ENCODE data around the gene ANO9. TPM values are rescaled to one million over a fixed set of nuclear protein-coding genes. Genes with fewer than 3 reads are reported as not detected.

Gene ANO9
- total RNA-seq, 6 donors from 2014 or later: 11.7 to 62.9 (median 18.8) TPM

- ATAC-seq (ENCODE audit: low FRiP score in 2 of 2) (peak; percentile 60 to 76), DNase-seq (peak; percentile 84 to 94)
- peaks cover 14 to 24% (median 15%) of the 10 kb centered on the region in 4 donors for H3K4me1 ChIP-seq
- TF ChIP-seq CTCF (IDR thresholded peaks at IDR 0.05): peak in 3 of 6 experiments; percentile 25 to 53 (median 32)
- no peak for TF ChIP-seq EP300 (IDR thresholded peaks at IDR 0.05)
- TF ChIP-seq POLR2A (IDR thresholded peaks at IDR 0.05): peak in 1 of 4 donors; percentile 15
- peak; percentile 31 to 55 for TF ChIP-seq POLR2AphosphoS5 (IDR thresholded peaks at IDR 0.05)
- WGBS, 2 donors: 0 to 42% methylated on average over 2 to 15 of the region's 91 CpGs
- peaks cover 0 to 18% (median 5%) of the 10 kb centered on the region in 4 donors for H3K36me3 ChIP-seq
- peak overlapping the region; percentile 47 to 73 (median 64) for H3K4me3 ChIP-seq
- peaks cover 0 to 5% (median 0%) of the 10 kb centered on the region in 4 donors for H3K27me3 ChIP-seq
- H3K27ac ChIP-seq: peak overlapping the region; percentile 48 to 82 (median 81)
- H3K9me3 ChIP-seq: no peaks in the 10 kb centered on the region
These were observed 34.8 kb downstream of the ANO9 start for GRCh38 chr11:406796-407650.

- H3K36me3 ChIP-seq: peaks cover 0 to 18% (median 5%) of the 10 kb centered on the region in 4 donors
- peaks cover 0 to 5% (median 0%) of the 10 kb centered on the region in 4 donors for H3K27me3 ChIP-seq
- whole genome bisulfite sequencing, 2 donors: 84 to 85% methylated on average over 13 to 36 of the region's 47 CpGs
- H3K9me3 ChIP-seq: no peaks in the 10 kb centered on the region
- H3K27ac ChIP-seq: peak overlapping the region; percentile 48 to 82 (median 81)
- H3K4me1 ChIP-seq: peaks cover 14 to 24% (median 15%) of the 10 kb centered on the region in 4 donors
- TF ChIP-seq CTCF (IDR thresholded peaks at IDR 0.05) (peak in 1 of 6 experiments; percentile 5), EP300 (IDR thresholded peaks at IDR 0.05) (no peak)
- DNase-seq: peak in 1 of 2 donors; percentile 81
- peak; percentile 6 to 15 for ATAC-seq (ENCODE audit: low FRiP score in 2 of 2)
- H3K4me3 ChIP-seq: peak overlapping the region; percentile 47 to 73 (median 64)
These were observed 35.6 kb downstream of the ANO9 start for GRCh38 chr11:405954-406795.

- peaks cover 14 to 26% (median 15%) of the 10 kb centered on the region in 4 donors for H3K4me1 ChIP-seq
- peak overlapping the region in 1 of 4 donors; percentile 2 for H3K27ac ChIP-seq
- H3K27me3 ChIP-seq: peaks cover 0 to 7% (median 0%) of the 10 kb centered on the region in 4 donors
These were observed 36.4 kb downstream of the ANO9 start for GRCh38 chr11:405323-405953.

More at GRCh38 chr11:405323-405953, 36.4 kb downstream of the ANO9 start:
- Histone ChIP-seq H3K4me3 (no peak overlapping the region), H3K36me3 (peaks cover 0 to 18% (median 5%) of the 10 kb centered on the region in 4 donors), H3K9me3 (no peaks in the 10 kb centered on the region)
- TF ChIP-seq EP300 (IDR thresholded peaks at IDR 0.05): no peak
- TF ChIP-seq CTCF (IDR thresholded peaks at IDR 0.05): no peak
- no peak for TF ChIP-seq POLR2A (IDR thresholded peaks at IDR 0.05)
- no peak for TF ChIP-seq POLR2AphosphoS5 (IDR thresholded peaks at IDR 0.05)
- DNase-seq (peak in 1 of 2 donors; percentile 87), ATAC-seq (ENCODE audit: low FRiP score in 2 of 2) (peak in 1 of 2 donors; percentile 1)
- 80 to 83% methylated on average over 11 to 17 of the region's 17 CpGs for WGBS, 2 donors

All from upper lobe of left lung (tissue), 6 donors.